ENCODE measurements around the gene AAK1. TPM values are rescaled to one million over a fixed set of nuclear protein-coding genes. Genes with fewer than 3 reads are reported as not detected.

Gene AAK1
- total and polyA plus RNA-seq, 2 donors (not counting 3 experiments of a cell fraction or from before 2014, with no cell fraction given) = 31.0 to 127 TPM

GRCh38 chr2:69631402-69631801 lies 12.1 kb downstream of the AAK1 start:
- peaks cover 0 to 2% of the 10 kb centered on the region in 2 experiments for H3K36me3 ChIP-seq (ENCODE audit: control insufficient read depth in 2 of 2, extremely low read depth in 1 of 2, insufficient read depth in 2 of 2, low read length in 2 of 2)
- H2AFZ ChIP-seq (ENCODE audit: low read depth, low read length) = no peak overlapping the region
- H3K9me1 ChIP-seq (replicated peaks; ENCODE audit: control insufficient read depth, extremely low read depth, insufficient read depth, low read length) = peaks cover 3% of the 10 kb centered on the region
- H3K27me3 ChIP-seq (ENCODE audit: control insufficient read depth in 2 of 2, insufficient read depth in 2 of 2, low read length in 2 of 2) = no peaks in the 10 kb centered on the region
- intact Hi-C loops (cut with micrococcal nuclease) = no loop called here
- ChIA-PET POLR2A (no interaction called here), CTCF (interaction anchor here (0.8 to 1.2 kb wide), 2 partner anchors 11 to 48 kb away, joined by 3 read pairs; no protein-coding TSS in a partner anchor)
- TF ChIP-seq GATA2 (IDR thresholded peaks at IDR 0.05; ENCODE audit: insufficient read depth, insufficient read length, low read depth, low read length) = no peak
- TF ChIP-seq EZH2 (IDR thresholded peaks at IDR 0.05; ENCODE audit: borderline replicate concordance, low read depth, low read length, severe bottlenecking) = no peak
- no peak for TF ChIP-seq MYC (IDR thresholded peaks at IDR 0.05; ENCODE audit: low read depth, low read length)
- TF ChIP-seq POLR2AphosphoS5 (IDR thresholded peaks at IDR 0.05; ENCODE audit: insufficient read depth, low read depth, low read length) = no peak
- TF ChIP-seq MAX (IDR thresholded peaks at IDR 0.05; ENCODE audit: insufficient read depth, insufficient read length) = no peak
- TF ChIP-seq POLR2A (IDR thresholded peaks at IDR 0.05; ENCODE audit: low read depth, low read length) = no peak
- TF ChIP-seq CTCF (IDR thresholded peaks at IDR 0.05; ENCODE audit: extremely low read depth in 1 of 2, insufficient read depth in 1 of 2, low read depth in 1 of 2, low read length in 2 of 2) = no peak
- TF ChIP-seq JUN (IDR thresholded peaks at IDR 0.05; ENCODE audit: borderline replicate concordance, insufficient read depth, insufficient read length, low read depth) = no peak
- TF ChIP-seq FOS (IDR thresholded peaks at IDR 0.05; ENCODE audit: borderline replicate concordance, insufficient read depth, low read length) = no peak
- no peak overlapping the region for H3K4me3 ChIP-seq (replicated peaks in 1 of 3; ENCODE audit: insufficient read depth in 1 of 3, low read depth in 1 of 3, low read length in 3 of 3)
- H4K20me1 ChIP-seq (replicated peaks; ENCODE audit: control insufficient read depth, extremely low read depth, insufficient read depth, low read length) = peaks cover 19% of the 10 kb centered on the region
- DNase-seq (ENCODE audit: low read depth, low spot score) (no peak), FAIRE-seq (no peak)
- dilution Hi-C loops (cut with MboI; ENCODE audit: extremely low pct_ligation_motif_present, low sequenced_read_pairs) = no loop called here
- H3K4me1 ChIP-seq (ENCODE audit: control insufficient read depth, extremely low read depth, insufficient read depth, low read length) = peaks cover 15% of the 10 kb centered on the region
- peaks cover 90% of the 10 kb centered on the region for H3K79me2 ChIP-seq (ENCODE audit: control insufficient read depth, insufficient read depth, low read length)
- no peak overlapping the region for H3K9ac ChIP-seq (replicated peaks; ENCODE audit: extremely low read depth, insufficient read depth, low read length)
- no peak overlapping the region for H3K4me2 ChIP-seq (ENCODE audit: insufficient read depth, low read length)
- BruUV-seq (replicated peaks) = no TSS peak
- no peak overlapping the region for H3K27ac ChIP-seq (ENCODE audit: insufficient read depth, low read depth, low read length)
- H3K9me3 ChIP-seq (replicated peaks; ENCODE audit: control insufficient read depth, insufficient read depth, low read length) = no peaks in the 10 kb centered on the region

Measured in endothelial cell of umbilical vein (primary cell).